Measurements from ENCODE around the gene SLC25A44.

- TF ChIP-seq, protein P1, sequence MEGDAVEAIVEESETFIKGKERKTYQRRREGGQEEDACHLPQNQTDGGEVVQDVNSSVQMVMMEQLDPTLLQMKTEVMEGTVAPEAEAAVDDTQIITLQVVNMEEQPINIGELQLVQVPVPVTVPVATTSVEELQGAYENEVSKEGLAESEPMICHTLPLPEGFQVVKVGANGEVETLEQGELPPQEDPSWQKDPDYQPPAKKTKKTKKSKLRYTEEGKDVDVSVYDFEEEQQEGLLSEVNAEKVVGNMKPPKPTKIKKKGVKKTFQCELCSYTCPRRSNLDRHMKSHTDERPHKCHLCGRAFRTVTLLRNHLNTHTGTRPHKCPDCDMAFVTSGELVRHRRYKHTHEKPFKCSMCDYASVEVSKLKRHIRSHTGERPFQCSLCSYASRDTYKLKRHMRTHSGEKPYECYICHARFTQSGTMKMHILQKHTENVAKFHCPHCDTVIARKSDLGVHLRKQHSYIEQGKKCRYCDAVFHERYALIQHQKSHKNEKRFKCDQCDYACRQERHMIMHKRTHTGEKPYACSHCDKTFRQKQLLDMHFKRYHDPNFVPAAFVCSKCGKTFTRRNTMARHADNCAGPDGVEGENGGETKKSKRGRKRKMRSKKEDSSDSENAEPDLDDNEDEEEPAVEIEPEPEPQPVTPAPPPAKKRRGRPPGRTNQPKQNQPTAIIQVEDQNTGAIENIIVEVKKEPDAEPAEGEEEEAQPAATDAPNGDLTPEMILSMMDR (IDR thresholded peaks at IDR 0.05; ENCODE audit: low read depth, low read length, poor library complexity, severe bottlenecking) = no peak
- no peak for TF ChIP-seq EZH2phosphoT487 (IDR thresholded peaks at IDR 0.05; ENCODE audit: borderline replicate concordance, low read length)
These were observed 33.1 kb upstream of the SLC25A44 start for GRCh38 chr1:156160743-156161171.

Measured in DOHH2 (cell line).